ENCODE data around the gene ZMPSTE24. TPM values are rescaled to one million over a fixed set of nuclear protein-coding genes. Genes with fewer than 3 reads are reported as not detected.

Gene ZMPSTE24
- total and polyA plus RNA-seq, 2 of the 4 experiments (the other 2 are of a cell fraction): 21.0 to 28.9 TPM

DNA sequence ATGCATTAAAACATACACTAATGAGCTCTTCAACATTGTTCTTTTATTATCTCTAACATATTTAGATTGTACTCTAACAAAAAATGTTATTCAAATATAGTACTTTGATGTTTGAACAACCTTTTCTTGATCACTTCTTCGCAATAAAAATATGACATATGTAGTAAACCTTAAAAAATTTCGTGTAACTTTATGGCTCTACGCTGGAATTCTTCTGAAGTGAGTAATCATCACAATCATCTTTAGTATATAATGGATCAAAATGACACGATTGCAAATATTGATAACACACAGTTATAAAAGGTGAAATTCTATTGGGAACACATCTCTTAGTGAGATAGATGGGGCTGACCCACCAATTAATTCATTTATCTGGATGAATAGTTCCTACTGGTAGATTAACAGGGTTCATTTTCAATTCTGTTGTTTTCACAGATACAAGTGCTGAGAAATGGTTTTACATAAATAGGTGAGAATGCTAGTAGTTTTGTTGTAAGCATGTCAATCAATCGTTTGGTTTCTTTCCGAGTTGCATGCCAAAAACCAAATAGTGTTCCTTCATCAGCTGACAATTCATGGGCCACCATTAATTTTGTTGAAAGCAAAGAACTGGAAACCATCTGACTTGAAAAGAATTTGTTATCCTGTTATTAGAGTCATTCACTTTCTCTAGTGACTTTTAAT, 1.5 kb upstream of the ZMPSTE24 start (continued):
- TF ChIP-seq, protein P1, sequence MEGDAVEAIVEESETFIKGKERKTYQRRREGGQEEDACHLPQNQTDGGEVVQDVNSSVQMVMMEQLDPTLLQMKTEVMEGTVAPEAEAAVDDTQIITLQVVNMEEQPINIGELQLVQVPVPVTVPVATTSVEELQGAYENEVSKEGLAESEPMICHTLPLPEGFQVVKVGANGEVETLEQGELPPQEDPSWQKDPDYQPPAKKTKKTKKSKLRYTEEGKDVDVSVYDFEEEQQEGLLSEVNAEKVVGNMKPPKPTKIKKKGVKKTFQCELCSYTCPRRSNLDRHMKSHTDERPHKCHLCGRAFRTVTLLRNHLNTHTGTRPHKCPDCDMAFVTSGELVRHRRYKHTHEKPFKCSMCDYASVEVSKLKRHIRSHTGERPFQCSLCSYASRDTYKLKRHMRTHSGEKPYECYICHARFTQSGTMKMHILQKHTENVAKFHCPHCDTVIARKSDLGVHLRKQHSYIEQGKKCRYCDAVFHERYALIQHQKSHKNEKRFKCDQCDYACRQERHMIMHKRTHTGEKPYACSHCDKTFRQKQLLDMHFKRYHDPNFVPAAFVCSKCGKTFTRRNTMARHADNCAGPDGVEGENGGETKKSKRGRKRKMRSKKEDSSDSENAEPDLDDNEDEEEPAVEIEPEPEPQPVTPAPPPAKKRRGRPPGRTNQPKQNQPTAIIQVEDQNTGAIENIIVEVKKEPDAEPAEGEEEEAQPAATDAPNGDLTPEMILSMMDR (conservative IDR thresholded peaks at IDR 0.05; ENCODE audit: low read depth, low read length): no peak

DNA sequence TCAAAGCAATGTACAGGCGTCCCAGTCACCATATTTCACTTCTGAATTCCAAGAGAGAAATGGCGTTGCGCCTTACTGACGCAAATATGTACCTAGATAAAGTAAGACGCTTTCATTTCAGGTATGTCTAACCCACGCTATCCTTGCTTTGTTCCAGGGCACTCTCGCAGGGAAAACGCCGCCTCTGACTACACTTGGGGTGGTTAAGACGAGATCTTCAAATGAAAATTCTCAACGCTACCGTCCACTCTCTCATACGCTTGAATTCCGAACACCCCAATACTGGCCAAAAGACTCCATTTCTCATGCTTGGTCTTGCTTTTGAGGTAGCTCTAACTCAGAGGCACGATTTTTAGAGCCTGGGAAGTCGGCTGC, 736 bp upstream of the ZMPSTE24 start:
- peak overlapping the region; percentile 98 for H3K56ac ChIP-seq (ENCODE audit: extremely low read depth, insufficient read depth, low read length)
- BruUV-seq (replicated peaks): TSS peak; percentile 97
- ChIA-PET CTCF (interaction anchor here (0.8 to 1.7 kb wide), 2 partner anchors 16 to 58 kb away, joined by 3 to 4 read pairs; no protein-coding TSS in a partner anchor), POLR2A (ENCODE audit: unreplicated experiment) (no interaction called here)
- peak overlapping the region; percentile 98 for H2AFZ ChIP-seq (replicated peaks; ENCODE audit: low read length, poor library complexity)
- H3K4me2 ChIP-seq (ENCODE audit: low read depth, low read length): peak overlapping the region; percentile 93
- no peaks in the 10 kb centered on the region for H3K27me3 ChIP-seq (ENCODE audit: control insufficient read depth, insufficient read depth, low read length)
- DNase-seq (no peak), ATAC-seq (ENCODE audit: low read depth) (peak; percentile 2; the same call in 1 of the 2 replicates)
- peak overlapping the region; percentile 99 for H4K8ac ChIP-seq (ENCODE audit: low read depth in 2 of 2, low read length in 2 of 2)
- H2BK5ac ChIP-seq (ENCODE audit: low read depth, low read length, poor library complexity, severe bottlenecking): peak overlapping the region; percentile 77
- peak overlapping the region; percentile 100 for H3K23ac ChIP-seq (ENCODE audit: low read depth, low read length)
- H3K9me1 ChIP-seq (ENCODE audit: insufficient read depth, low read length): peaks cover 5% of the 10 kb centered on the region; the same call in 1 of the 2 replicates
- WGBS, 2 experiments (ENCODE audit: extremely low coverage in 2 of 2, insufficient read length in 1 of 2): 0% methylated on average over 2 of the region's 16 CpGs; no CpG with 5 or more reads in 1 of the 2 experiments
- H3K4ac ChIP-seq (ENCODE audit: low read depth, low read length): peak overlapping the region; percentile 96
- dilution Hi-C loops (cut with HindIII; ENCODE audit: low sequenced_read_pairs, unreplicated experiment) (no loop called here), intact Hi-C loops (cut with micrococcal nuclease) (loop anchor here (2.0 to 10.0 kb wide), 2 partner anchors 16 to 148 kb away; no protein-coding TSS in a partner anchor), in situ Hi-C loops (cut with MboI; ENCODE audit: low sequenced_read_pairs) (no loop called here)
- H2AK5ac ChIP-seq (ENCODE audit: low read depth, low read length): peak overlapping the region; percentile 46
- peak overlapping the region; percentile 35; the same call in 1 of the 3 replicates for H2BK15ac ChIP-seq (ENCODE audit: low read depth, low read length)
- H3K36me3 ChIP-seq (ENCODE audit: control insufficient read depth, insufficient read depth, low read length): peaks cover 11% of the 10 kb centered on the region; the same call in 1 of the 2 replicates
- no peak overlapping the region for H2BK20ac ChIP-seq (ENCODE audit: low read depth, low read length)
- H4K5ac ChIP-seq (ENCODE audit: low read depth, low read length): peak overlapping the region; percentile 97
- peaks cover 2% of the 10 kb centered on the region; the same call in 1 of the 2 replicates for H3K4me1 ChIP-seq (ENCODE audit: control insufficient read depth, insufficient read depth, low read length)
- H4K91ac ChIP-seq (ENCODE audit: insufficient read depth, low read depth, low read length): peak overlapping the region; percentile 86
- peak overlapping the region; percentile 62 for H2BK120ac ChIP-seq (ENCODE audit: low read depth, low read length)
- H2AK9ac ChIP-seq (replicated peaks; ENCODE audit: low read depth, low read length, poor library complexity): peak overlapping the region; percentile 96
- H3K9ac ChIP-seq (ENCODE audit: low read depth, low read length): peak overlapping the region; percentile 96
- no peaks in the 10 kb centered on the region; the same call in 1 of the 2 replicates for H4K20me1 ChIP-seq (ENCODE audit: insufficient read depth, low read length)
- TF ChIP-seq SMC3 (IDR thresholded peaks at IDR 0.05; ENCODE audit: low read depth, low read length) (no peak), NFE2L2 (IDR thresholded peaks at IDR 0.05; ENCODE audit: low read depth, low read length) (no peak)
- no peaks in the 10 kb centered on the region for H3K9me3 ChIP-seq (ENCODE audit: control insufficient read depth, insufficient read depth, low read length)
- peak overlapping the region; percentile 66 for H3K18ac ChIP-seq (ENCODE audit: low read depth, low read length)
- H3K27ac ChIP-seq (ENCODE audit: insufficient read depth, low read length): peak overlapping the region; percentile 89
- peak overlapping the region; percentile 81 for H3K4me3 ChIP-seq (ENCODE audit: insufficient read depth, low read depth, low read length)
- peaks cover 35 to 49% of the 10 kb centered on the region in 2 experiments for H3K79me1 ChIP-seq (ENCODE audit: low read depth in 1 of 2, low read length in 2 of 2)
- H3K14ac ChIP-seq (replicated peaks; ENCODE audit: low read depth, low read length): peak overlapping the region; percentile 99
